ENCODE measurements around the gene LEKR1. TPM values are rescaled to one million over a fixed set of nuclear protein-coding genes. Genes with fewer than 3 reads are reported as not detected.
A peak's percentile ranks its signal among the peaks of the same experiment; 100 is the strongest.

Gene LEKR1
- total and polyA plus RNA-seq, 9 of the 15 experiments (the other 6 are each of a cell fraction or from before 2014, with no cell fraction given), result 0.76 to 1.8 (median 1.2) TPM

DNA sequence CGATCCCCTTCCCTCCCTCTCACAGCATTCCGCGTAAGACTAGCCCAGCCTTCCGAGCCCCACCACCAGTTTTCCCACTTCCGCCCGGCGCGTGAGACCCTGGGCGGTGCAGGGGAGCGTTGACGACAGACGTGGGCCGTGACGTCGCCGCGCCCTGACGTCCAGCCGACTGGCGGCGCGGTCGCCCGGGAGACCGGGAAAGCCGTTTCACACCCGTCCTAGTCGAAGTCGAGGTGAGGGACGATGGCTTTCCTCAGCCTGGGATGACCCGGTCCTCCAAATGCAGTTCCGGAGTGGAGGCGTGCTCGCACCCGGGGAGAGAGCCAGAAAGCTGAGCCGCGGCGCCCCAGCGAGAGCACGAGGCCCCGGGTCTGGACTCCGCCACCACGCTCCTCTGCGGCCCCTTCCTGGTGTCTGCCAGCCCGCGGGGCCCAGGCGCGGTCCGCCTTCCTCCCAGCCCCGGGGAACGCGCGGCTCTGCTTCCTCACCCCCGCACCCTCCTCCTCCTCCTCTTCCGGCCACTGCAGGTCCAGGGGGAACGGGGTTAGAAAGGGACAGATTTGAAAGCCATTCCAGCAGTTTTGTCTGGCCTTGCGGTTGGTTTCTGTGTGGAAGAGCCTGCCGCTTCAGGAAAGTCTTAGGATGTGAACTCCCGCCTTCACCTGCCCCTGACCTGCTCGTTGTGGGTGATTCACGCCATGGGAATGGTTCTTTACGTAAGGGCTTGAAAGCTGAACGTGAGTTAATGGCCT is at the start of gene LEKR1 (continued):
- TF ChIP-seq, protein P1, sequence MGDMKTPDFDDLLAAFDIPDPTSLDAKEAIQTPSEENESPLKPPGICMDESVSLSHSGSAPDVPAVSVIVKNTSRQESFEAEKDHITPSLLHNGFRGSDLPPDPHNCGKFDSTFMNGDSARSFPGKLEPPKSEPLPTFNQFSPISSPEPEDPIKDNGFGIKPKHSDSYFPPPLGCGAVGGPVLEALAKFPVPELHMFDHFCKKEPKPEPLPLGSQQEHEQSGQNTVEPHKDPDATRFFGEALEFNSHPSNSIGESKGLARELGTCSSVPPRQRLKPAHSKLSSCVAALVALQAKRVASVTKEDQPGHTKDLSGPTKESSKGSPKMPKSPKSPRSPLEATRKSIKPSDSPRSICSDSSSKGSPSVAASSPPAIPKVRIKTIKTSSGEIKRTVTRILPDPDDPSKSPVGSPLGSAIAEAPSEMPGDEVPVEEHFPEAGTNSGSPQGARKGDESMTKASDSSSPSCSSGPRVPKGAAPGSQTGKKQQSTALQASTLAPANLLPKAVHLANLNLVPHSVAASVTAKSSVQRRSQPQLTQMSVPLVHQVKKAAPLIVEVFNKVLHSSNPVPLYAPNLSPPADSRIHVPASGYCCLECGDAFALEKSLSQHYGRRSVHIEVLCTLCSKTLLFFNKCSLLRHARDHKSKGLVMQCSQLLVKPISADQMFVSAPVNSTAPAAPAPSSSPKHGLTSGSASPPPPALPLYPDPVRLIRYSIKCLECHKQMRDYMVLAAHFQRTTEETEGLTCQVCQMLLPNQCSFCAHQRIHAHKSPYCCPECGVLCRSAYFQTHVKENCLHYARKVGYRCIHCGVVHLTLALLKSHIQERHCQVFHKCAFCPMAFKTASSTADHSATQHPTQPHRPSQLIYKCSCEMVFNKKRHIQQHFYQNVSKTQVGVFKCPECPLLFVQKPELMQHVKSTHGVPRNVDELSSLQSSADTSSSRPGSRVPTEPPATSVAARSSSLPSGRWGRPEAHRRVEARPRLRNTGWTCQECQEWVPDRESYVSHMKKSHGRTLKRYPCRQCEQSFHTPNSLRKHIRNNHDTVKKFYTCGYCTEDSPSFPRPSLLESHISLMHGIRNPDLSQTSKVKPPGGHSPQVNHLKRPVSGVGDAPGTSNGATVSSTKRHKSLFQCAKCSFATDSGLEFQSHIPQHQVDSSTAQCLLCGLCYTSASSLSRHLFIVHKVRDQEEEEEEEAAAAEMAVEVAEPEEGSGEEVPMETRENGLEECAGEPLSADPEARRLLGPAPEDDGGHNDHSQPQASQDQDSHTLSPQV (IDR thresholded peaks at IDR 0.05), result peak; percentile 49; the same call in 1 of the 2 replicates
- TF ChIP-seq FOXK1 (CRISPR knock-in tag; IDR thresholded peaks at IDR 0.05; ENCODE audit: borderline replicate concordance) (peak; percentile 75; the same call in 1 of the 2 replicates), TRIM24 (IDR thresholded peaks at IDR 0.05) (0 out of 4 replicates have a peak, but pooled peaks of 1 of the 2 experiments have one; percentile 2), CXXC5 (CRISPR knock-in tag; IDR thresholded peaks at IDR 0.05) (peak; percentile 87), TEAD1 (CRISPR knock-in tag; IDR thresholded peaks at IDR 0.05) (peak; percentile 12 to 75; a peak in 2 of 4 replicates), ZKSCAN8 (CRISPR knock-in tag; IDR thresholded peaks at IDR 0.05) (no peak), ELF1 (tag; IDR thresholded peaks at IDR 0.05) (peak; percentile 89), NR2C1 (IDR thresholded peaks at IDR 0.05) (0 out of 2 replicates have a peak, but pooled peaks have one; percentile 32), NR2C1 (tag; IDR thresholded peaks at IDR 0.05) (0 out of 2 replicates have a peak, but pooled peaks have one; percentile 25), XRCC4 (IDR thresholded peaks at IDR 0.05; ENCODE audit: extremely low read depth, insufficient read depth, insufficient read length) (no peak)
- TF ChIP-seq, protein P2, sequence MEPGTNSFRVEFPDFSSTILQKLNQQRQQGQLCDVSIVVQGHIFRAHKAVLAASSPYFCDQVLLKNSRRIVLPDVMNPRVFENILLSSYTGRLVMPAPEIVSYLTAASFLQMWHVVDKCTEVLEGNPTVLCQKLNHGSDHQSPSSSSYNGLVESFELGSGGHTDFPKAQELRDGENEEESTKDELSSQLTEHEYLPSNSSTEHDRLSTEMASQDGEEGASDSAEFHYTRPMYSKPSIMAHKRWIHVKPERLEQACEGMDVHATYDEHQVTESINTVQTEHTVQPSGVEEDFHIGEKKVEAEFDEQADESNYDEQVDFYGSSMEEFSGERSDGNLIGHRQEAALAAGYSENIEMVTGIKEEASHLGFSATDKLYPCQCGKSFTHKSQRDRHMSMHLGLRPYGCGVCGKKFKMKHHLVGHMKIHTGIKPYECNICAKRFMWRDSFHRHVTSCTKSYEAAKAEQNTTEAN (CRISPR knock-in tag; IDR thresholded peaks at IDR 0.05), result peak; percentile 84; the same call in 1 of the 2 replicates
- TF ChIP-seq, protein P3, sequence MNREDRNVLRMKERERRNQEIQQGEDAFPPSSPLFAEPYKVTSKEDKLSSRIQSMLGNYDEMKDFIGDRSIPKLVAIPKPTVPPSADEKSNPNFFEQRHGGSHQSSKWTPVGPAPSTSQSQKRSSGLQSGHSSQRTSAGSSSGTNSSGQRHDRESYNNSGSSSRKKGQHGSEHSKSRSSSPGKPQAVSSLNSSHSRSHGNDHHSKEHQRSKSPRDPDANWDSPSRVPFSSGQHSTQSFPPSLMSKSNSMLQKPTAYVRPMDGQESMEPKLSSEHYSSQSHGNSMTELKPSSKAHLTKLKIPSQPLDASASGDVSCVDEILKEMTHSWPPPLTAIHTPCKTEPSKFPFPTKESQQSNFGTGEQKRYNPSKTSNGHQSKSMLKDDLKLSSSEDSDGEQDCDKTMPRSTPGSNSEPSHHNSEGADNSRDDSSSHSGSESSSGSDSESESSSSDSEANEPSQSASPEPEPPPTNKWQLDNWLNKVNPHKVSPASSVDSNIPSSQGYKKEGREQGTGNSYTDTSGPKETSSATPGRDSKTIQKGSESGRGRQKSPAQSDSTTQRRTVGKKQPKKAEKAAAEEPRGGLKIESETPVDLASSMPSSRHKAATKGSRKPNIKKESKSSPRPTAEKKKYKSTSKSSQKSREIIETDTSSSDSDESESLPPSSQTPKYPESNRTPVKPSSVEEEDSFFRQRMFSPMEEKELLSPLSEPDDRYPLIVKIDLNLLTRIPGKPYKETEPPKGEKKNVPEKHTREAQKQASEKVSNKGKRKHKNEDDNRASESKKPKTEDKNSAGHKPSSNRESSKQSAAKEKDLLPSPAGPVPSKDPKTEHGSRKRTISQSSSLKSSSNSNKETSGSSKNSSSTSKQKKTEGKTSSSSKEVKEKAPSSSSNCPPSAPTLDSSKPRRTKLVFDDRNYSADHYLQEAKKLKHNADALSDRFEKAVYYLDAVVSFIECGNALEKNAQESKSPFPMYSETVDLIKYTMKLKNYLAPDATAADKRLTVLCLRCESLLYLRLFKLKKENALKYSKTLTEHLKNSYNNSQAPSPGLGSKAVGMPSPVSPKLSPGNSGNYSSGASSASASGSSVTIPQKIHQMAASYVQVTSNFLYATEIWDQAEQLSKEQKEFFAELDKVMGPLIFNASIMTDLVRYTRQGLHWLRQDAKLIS (CRISPR knock-in tag; IDR thresholded peaks at IDR 0.05), result peak; percentile 19; the same call in 1 of the 2 replicates
- TF ChIP-seq, protein P4, sequence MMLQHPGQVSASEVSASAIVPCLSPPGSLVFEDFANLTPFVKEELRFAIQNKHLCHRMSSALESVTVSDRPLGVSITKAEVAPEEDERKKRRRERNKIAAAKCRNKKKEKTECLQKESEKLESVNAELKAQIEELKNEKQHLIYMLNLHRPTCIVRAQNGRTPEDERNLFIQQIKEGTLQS (IDR thresholded peaks at IDR 0.05), result peak; percentile 74
- TF ChIP-seq, protein P4 (CRISPR knock-in tag; conservative IDR thresholded peaks at IDR 0.05), result peak; percentile 49

Measured in K562 (cell line).